HCT116 (cell line): ENCODE data around the gene CLSTN1. TPM values are rescaled to one million over a fixed set of nuclear protein-coding genes. Genes with fewer than 3 reads are reported as not detected.

Experiments used
- ATAC-seq: fragments of 200-7000 bp; cut with Tn5 transposase; 2 replicates; pipeline ENCODE4 v1.9.1; 2020; ENCODE audit warnings: mild to moderate bottlenecking, moderate library complexity
- BruUV-seq: library from RNA; stranded (reverse); fragments of 400-500 nt; replicated peaks from 2 replicates; lab custom pipeline; 2021; lab: Mats Ljungman, UMichigan
- CTCF ChIA-PET: fragments of 300-600 bp; sonication (Branson Sonifier 250); formaldehyde crosslinking; loops from one replicate; lab custom pipeline; 2021; ENCODE audit warnings: antibody characterized with exemption; lab: Charles Lee
- POLR2A ChIA-PET: fragments of 300-600, 350-600 bp; sonication (Branson Sonifier 250); formaldehyde crosslinking; loops from one replicate; lab custom pipeline; 2021; ENCODE audit warnings: antibody characterized with exemption; lab: Charles Lee
- RAD21 ChIA-PET, 2 experiments: fragments of 300-600 bp; sonication (Branson Sonifier 250); formaldehyde crosslinking; loops; one replicate each; lab custom pipeline; 2023; ENCODE audit warnings: low total read pairs in 2 of 2; ENCODE audit not compliant: uncharacterized antibody in 2 of 2, unreplicated experiment in 2 of 2, low non-redundant PET in 1 of 2; lab: Charles Lee
- DNase-seq: peaks from one replicate; pipeline ENCODE4 v3.0.0-alpha.2; 2010; ENCODE audit warnings: low read depth, low spot score
- H2AFZ ChIP-seq: fragments of 200-600 bp; shearing (Covaris generic), sonication (generic); 2 replicates; pipeline ENCODE4 v1.6.1; 2017; ENCODE audit warnings: low read depth, mixed run types, mixed read lengths, antibody characterized with exemption, low read length; ENCODE audit not compliant: poor library complexity, severe bottlenecking
- H3K27ac ChIP-seq: 2 replicates; pipeline ENCODE4 v1.5.1; 2012; ENCODE audit warnings: low read depth, low read length
- H3K27me3 ChIP-seq: fragments of 200-600 bp; sonication (generic); 2 replicates; pipeline ENCODE4 v1.6.1; 2016; ENCODE audit warnings: mixed run types, low read length, mixed read lengths; ENCODE audit not compliant: insufficient read depth
- H3K36me3 ChIP-seq, 2 experiments: fragments of 200-500 bp in 1 of 2; fragments of 200-600 bp in 1 of 2; sonication (Bioruptor generic) in 1 of 2; sonication (generic) in 1 of 2; 2 replicates each; pipeline versions ENCODE4 v1.5.1 to v1.6.1; 2014 to 2016; ENCODE audit warnings: low read length in 2 of 2, inconsistent platforms in 1 of 2, mixed read lengths in 1 of 2, mixed run types in 1 of 2; ENCODE audit not compliant: insufficient read depth in 2 of 2, control insufficient read depth in 1 of 2
- H3K4me1 ChIP-seq, 2 experiments: fragments of 200-600 bp in 1 of 2; sonication (generic) in 1 of 2; 2 replicates each; pipeline versions ENCODE4 v1.5.1 to v1.6.1; 2012 to 2017; ENCODE audit warnings: low read length in 2 of 2, inconsistent platforms in 1 of 2, mild to moderate bottlenecking in 1 of 2, mixed read lengths in 1 of 2, mixed run types in 1 of 2, moderate library complexity in 1 of 2; ENCODE audit not compliant: insufficient read depth in 2 of 2, control insufficient read depth in 1 of 2
- H3K4me2 ChIP-seq: fragments of 200-600 bp; sonication (generic); 2 replicates; pipeline ENCODE4 v1.6.1; 2017; ENCODE audit warnings: mixed run types, low read length, mixed read lengths
- H3K4me3 ChIP-seq, 2 experiments: fragments of 200-600 bp in 1 of 2; sonication (generic) in 1 of 2; replicated peaks in 1 of 2; 2 replicates each; pipeline ENCODE4 v1.5.1; 2011 to 2016; ENCODE audit warnings: low read length in 2 of 2, control low read depth in 1 of 2, low read depth in 1 of 2, mild to moderate bottlenecking in 1 of 2, mixed read lengths in 1 of 2, mixed run types in 1 of 2
- H3K79me2 ChIP-seq: fragments of 200-600 bp; sonication (generic); 2 replicates; pipeline ENCODE4 v1.6.1; 2017; ENCODE audit warnings: mild to moderate bottlenecking, mixed run types, low read length, moderate library complexity, mixed read lengths; ENCODE audit not compliant: insufficient read depth
- H3K9ac ChIP-seq: fragments of 200-600 bp; sonication (generic); 2 replicates; pipeline ENCODE4 v1.6.1; 2016; ENCODE audit warnings: low read length, mixed read lengths
- H3K9me2 ChIP-seq: fragments of 200-600 bp; sonication (generic), shearing (Covaris generic); 2 replicates; pipeline ENCODE4 v1.6.1; 2017; ENCODE audit warnings: mixed run types, mild to moderate bottlenecking, moderate library complexity; ENCODE audit not compliant: insufficient read depth
- H3K9me3 ChIP-seq, 2 experiments: fragments of 200-500 bp in 1 of 2; fragments of 200-600 bp in 1 of 2; sonication (Bioruptor generic) in 1 of 2; sonication (generic) in 1 of 2; 2 replicates each; pipeline ENCODE4 v1.6.1; 2014 to 2017; ENCODE audit warnings: low read length in 2 of 2, mixed read lengths in 2 of 2, inconsistent platforms in 1 of 2, low read depth in 1 of 2, mild to moderate bottlenecking in 1 of 2, mixed run types in 1 of 2, moderate library complexity in 1 of 2; ENCODE audit not compliant: control insufficient read depth in 1 of 2, insufficient read depth in 1 of 2
- H4K20me1 ChIP-seq: fragments of 200-600 bp; sonication (generic), shearing (Covaris generic); 2 replicates; pipeline ENCODE4 v1.6.1; 2017; ENCODE audit warnings: mixed run types, mild to moderate bottlenecking, moderate library complexity; ENCODE audit not compliant: insufficient read depth
- ATF3 ChIP-seq: IDR thresholded peaks from 2 replicates; pipeline ENCODE4 v1.6.1; 2012
- CBX3 ChIP-seq: IDR thresholded peaks from 2 replicates; pipeline ENCODE4 v1.6.1; 2012; ENCODE audit warnings: low read depth
- CTCF ChIP-seq, 3 experiments: fragments of 200-600 bp in 1 of 3; sonication (generic) in 1 of 3; IDR thresholded peaks in 2 of 3; conservative IDR thresholded peaks in 1 of 3; 2 replicates each; pipeline ENCODE4 v1.5.1; 2012 to 2017; ENCODE audit warnings: low read depth in 2 of 3, low read length in 2 of 3, antibody characterized with exemption in 1 of 3, borderline replicate concordance in 1 of 3, control low read depth in 1 of 3, mild to moderate bottlenecking in 1 of 3, mixed read lengths in 1 of 3, mixed run types in 1 of 3, moderate library complexity in 1 of 3; ENCODE audit not compliant: insufficient read depth in 1 of 3
- EZH2phosphoT487 ChIP-seq: fragments of 200-600 bp; IDR thresholded peaks from 2 replicates; pipeline ENCODE4 v1.6.1; 2018; ENCODE audit warnings: antibody characterized with exemption, borderline replicate concordance
- FOSL1 ChIP-seq: IDR thresholded peaks from 2 replicates; pipeline ENCODE4 v1.6.1; 2012; ENCODE audit warnings: low read depth
- JUND ChIP-seq: IDR thresholded peaks from 2 replicates; pipeline ENCODE4 v1.6.1; 2012
- POLR2A ChIP-seq: IDR thresholded peaks from 2 replicates; pipeline ENCODE4 v1.7.0; 2011; ENCODE audit warnings: borderline replicate concordance; ENCODE audit not compliant: insufficient read depth, insufficient read length; ENCODE audit errors: extremely low read depth
- POLR2AphosphoS5 ChIP-seq: IDR thresholded peaks from 2 replicates; pipeline ENCODE4 v1.6.1; 2011; ENCODE audit warnings: mild to moderate bottlenecking, low read depth, low read length, moderate library complexity
- SIN3A ChIP-seq: IDR thresholded peaks from 2 replicates; pipeline ENCODE4 v1.6.1; 2012; ENCODE audit warnings: low read depth
- SP1 ChIP-seq: IDR thresholded peaks from 2 replicates; pipeline ENCODE4 v1.6.1; 2012; ENCODE audit warnings: low read depth
- YY1 ChIP-seq: IDR thresholded peaks from 2 replicates; pipeline ENCODE4 v1.6.1; 2011; ENCODE audit warnings: low read length, low read depth, moderate library complexity, mild to moderate bottlenecking; ENCODE audit not compliant: insufficient replicate concordance; ENCODE audit errors: extremely low read depth
- ZNF274 ChIP-seq: fragments of 200-500 bp; sonication (Bioruptor generic); IDR thresholded peaks from 2 replicates; pipeline ENCODE4 v1.6.1; 2014; ENCODE audit warnings: mild to moderate bottlenecking, low read depth, low read length, inconsistent platforms
- intact Hi-C: fragments of 100-400 bp; cut with micrococcal nuclease; formaldehyde crosslinking; loops from 2 replicates; pipeline ENCODE4 v1.10.0; 2022
- total RNA-seq: library from RNA; stranded (reverse); gene quantifications from one replicate; pipeline ENCODE4 v1.2.1, GENCODE V29; 2021; ENCODE audit not compliant: unreplicated experiment
- TF ChIP-seq, protein P1 (sequence below): IDR thresholded peaks from 2 replicates; pipeline ENCODE4 v1.6.1; 2012

CLSTN1 gene
- total RNA-seq, 1 experiment from 2014 or later: 113 TPM

DNA sequence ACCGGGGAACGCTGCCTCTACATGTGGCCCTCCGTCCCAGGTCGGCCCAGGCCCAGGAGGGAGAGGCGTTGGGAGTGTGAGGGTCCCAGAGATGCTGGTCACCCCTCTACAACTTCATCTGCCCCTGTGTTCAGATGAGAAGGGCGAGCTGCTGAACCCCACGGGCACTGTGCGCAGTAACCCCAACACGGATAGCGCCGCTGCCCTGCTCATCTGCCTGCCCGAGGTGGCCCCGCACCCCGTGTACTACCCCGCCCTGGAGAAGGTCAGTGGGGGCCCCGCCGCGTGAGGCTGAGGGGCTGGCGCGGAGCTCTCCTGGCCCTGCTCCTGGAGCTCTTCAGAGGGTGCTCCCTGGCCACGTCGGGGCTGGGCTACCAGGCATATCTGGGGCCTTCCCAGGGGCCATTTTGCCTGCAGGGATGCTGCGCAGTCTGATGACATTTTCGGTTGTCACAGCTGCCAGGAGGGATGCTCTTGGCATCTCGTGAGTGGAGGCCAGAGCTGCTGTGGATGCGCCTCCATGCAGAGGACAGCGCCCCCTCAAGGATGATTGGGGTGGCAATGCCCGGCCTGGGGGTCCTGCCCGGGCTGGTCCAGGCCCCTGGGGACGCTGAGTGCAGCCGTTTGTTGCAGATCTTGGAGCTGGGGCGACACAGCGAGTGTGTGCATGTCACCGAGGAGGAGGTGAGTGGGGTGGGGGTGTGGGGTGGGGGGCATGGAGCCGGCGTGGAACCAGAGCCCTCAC, 103.6 kb downstream of the CLSTN1 start:
- no peak for ATAC-seq
- CTCF ChIA-PET: interaction anchor here (1.1 to 2.5 kb wide), 4 partner anchors 64 to 194 kb away, joined by 3 to 8 read pairs (median 5); no protein-coding TSS in a partner anchor
- H3K4me2 ChIP-seq: no peak overlapping the region
- H3K36me3 ChIP-seq: no peaks in the 10 kb centered on the region; a peak in 1 of 4 replicates
- no peak for DNase-seq
- H3K27ac ChIP-seq: peak overlapping the region; percentile 65
- no peak overlapping the region for H2AFZ ChIP-seq
- no TSS peak for BruUV-seq
- peaks cover 10 to 25% of the 10 kb centered on the region in 2 experiments for H3K4me1 ChIP-seq
- H3K27me3 ChIP-seq: no peaks in the 10 kb centered on the region
- RAD21 ChIA-PET: no interaction called here
- no peaks in the 10 kb centered on the region for H3K79me2 ChIP-seq
- intact Hi-C loops: no loop called here
- H3K9me3 ChIP-seq: no peaks in the 10 kb centered on the region
- 0 out of 2 replicates have a peak overlapping the region, but pooled peaks have one; percentile 22 for H3K9ac ChIP-seq
- H4K20me1 ChIP-seq: no peaks in the 10 kb centered on the region
- no peaks in the 10 kb centered on the region for H3K9me2 ChIP-seq
- no peak overlapping the region for H3K4me3 ChIP-seq
- POLR2A ChIA-PET: no interaction called here
- no peak for TF ChIP-seq SIN3A
- peak in 2 of 3 experiments; percentile 14 to 28; a peak in 1 of 6 replicates for TF ChIP-seq CTCF (IDR thresholded peaks at IDR 0.05 in 2 of 3, conservative IDR thresholded peaks at IDR 0.05 in 1 of 3; ENCODE audit: borderline replicate concordance in 1 of 3, insufficient read depth in 1 of 3, low read depth in 2 of 3, low read length in 2 of 3)

GRCh38 chr1:9718006-9718680, 105.6 kb downstream of the CLSTN1 start:
- intact Hi-C loops: no loop called here
- no peak for TF ChIP-seq ATF3
- no peak for TF ChIP-seq SIN3A
- no peak for TF ChIP-seq POLR2AphosphoS5
- TF ChIP-seq POLR2A: no peak
- TF ChIP-seq JUND: no peak
- TF ChIP-seq EZH2phosphoT487: no peak
- no peak for TF ChIP-seq ZNF274
- no peak for TF ChIP-seq SP1
- TF ChIP-seq CBX3: no peak
- TF ChIP-seq, protein P1, sequence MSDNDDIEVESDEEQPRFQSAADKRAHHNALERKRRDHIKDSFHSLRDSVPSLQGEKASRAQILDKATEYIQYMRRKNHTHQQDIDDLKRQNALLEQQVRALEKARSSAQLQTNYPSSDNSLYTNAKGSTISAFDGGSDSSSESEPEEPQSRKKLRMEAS: no peak
- no peak for TF ChIP-seq YY1
- no peak for TF ChIP-seq FOSL1
- Histone ChIP-seq H3K36me3 (no peaks in the 10 kb centered on the region), H3K4me1 (peaks cover 10 to 22% of the 10 kb centered on the region in 2 experiments), H4K20me1 (no peaks in the 10 kb centered on the region), H3K9me2 (no peaks in the 10 kb centered on the region), H3K27me3 (no peaks in the 10 kb centered on the region), H3K4me3 (no peak overlapping the region), H3K4me2 (0 out of 2 replicates have a peak overlapping the region, but pooled peaks have one; percentile 56), H3K9ac (peak overlapping the region; percentile 22; the same call in 1 of the 2 replicates), H3K9me3 (no peaks in the 10 kb centered on the region), H3K27ac (peak overlapping the region; percentile 65; the same call in 1 of the 2 replicates), H3K79me2 (no peaks in the 10 kb centered on the region), H2AFZ (no peak overlapping the region)
- ChIA-PET POLR2A (no interaction called here), CTCF (no interaction called here), RAD21 (no interaction called here)
- no TSS peak for BruUV-seq
- ATAC-seq: no peak
- DNase-seq: no peak
